DOHH2 (cell line): ENCODE data around the gene VASP.

Experiments
- H3F3A ChIP-seq: fragments of 200-600 bp; sonication (generic), shearing (Covaris generic); 2 replicates; pipeline ENCODE4 v1.6.0; 2016; ENCODE audit warnings: antibody characterized with exemption, mild to moderate bottlenecking; ENCODE audit not compliant: control insufficient read depth, insufficient read depth
- H3K27ac ChIP-seq: fragments of 200-600 bp; sonication (generic); 2 replicates; pipeline ENCODE4 v1.5.1; 2014; ENCODE audit warnings: low read depth, mild to moderate bottlenecking, low read length, moderate library complexity
- H3K27me3 ChIP-seq: fragments of 200-600 bp; sonication (generic); 2 replicates; pipeline ENCODE4 v1.6.1; 2014; ENCODE audit warnings: mild to moderate bottlenecking, low read length, mixed read lengths; ENCODE audit not compliant: control insufficient read depth
- H3K36me3 ChIP-seq: fragments of 200-600 bp; sonication (generic); 2 replicates; pipeline ENCODE4 v1.6.1; 2014; ENCODE audit warnings: mild to moderate bottlenecking, low read length, moderate library complexity, mixed read lengths; ENCODE audit not compliant: control insufficient read depth
- H3K4me1 ChIP-seq: fragments of 200-600 bp; sonication (generic); 2 replicates; pipeline ENCODE4 v1.6.1; 2014; ENCODE audit warnings: mild to moderate bottlenecking, low read length, mixed read lengths; ENCODE audit not compliant: control insufficient read depth
- H3K4me2 ChIP-seq: fragments of 200-600 bp; sonication (generic); 2 replicates; pipeline ENCODE4 v1.6.0; 2014; ENCODE audit warnings: mild to moderate bottlenecking, low read length, moderate library complexity
- H3K4me3 ChIP-seq: fragments of 200-600 bp; sonication (generic); 2 replicates; pipeline ENCODE4 v1.5.1; 2014; ENCODE audit warnings: mild to moderate bottlenecking, low read length, mixed read lengths
- H3K79me2 ChIP-seq: fragments of 200-600 bp; sonication (generic); 2 replicates; pipeline ENCODE4 v1.6.1; 2014; ENCODE audit warnings: mild to moderate bottlenecking, low read length, mixed read lengths; ENCODE audit not compliant: control insufficient read depth
- H3K9me2 ChIP-seq: fragments of 200-600 bp; sonication (generic); replicated peaks from 2 replicates; pipeline ENCODE4 v1.6.1; 2014; ENCODE audit warnings: mild to moderate bottlenecking, low read length, mixed read lengths; ENCODE audit not compliant: control insufficient read depth
- H3K9me3 ChIP-seq: fragments of 200-600 bp; sonication (generic); 2 replicates; pipeline ENCODE4 v1.6.1; 2014; ENCODE audit warnings: antibody characterized with exemption, low read length, mixed read lengths; ENCODE audit not compliant: control insufficient read depth, insufficient read depth
- H4K20me1 ChIP-seq: fragments of 200-600 bp; sonication (generic); 2 replicates; pipeline ENCODE4 v1.6.0; 2014; ENCODE audit warnings: low read depth, mild to moderate bottlenecking, antibody characterized with exemption, low read length, moderate library complexity; ENCODE audit not compliant: control insufficient read depth, insufficient read depth
- CTCF ChIP-seq: fragments of 200-600 bp; sonication (generic); IDR thresholded peaks from one replicate; pipeline ENCODE4 v1.5.1; 2014; ENCODE audit warnings: antibody characterized with exemption, mild to moderate bottlenecking, low read depth, low read length; ENCODE audit not compliant: poor library complexity, severe bottlenecking
- EZH2phosphoT487 ChIP-seq: fragments of 200-600 bp; sonication (generic); IDR thresholded peaks from 2 replicates; pipeline ENCODE4 v1.6.1; 2017; ENCODE audit warnings: borderline replicate concordance, mild to moderate bottlenecking, antibody characterized with exemption, low read length, moderate library complexity, mixed read lengths

VASP gene

DNA sequence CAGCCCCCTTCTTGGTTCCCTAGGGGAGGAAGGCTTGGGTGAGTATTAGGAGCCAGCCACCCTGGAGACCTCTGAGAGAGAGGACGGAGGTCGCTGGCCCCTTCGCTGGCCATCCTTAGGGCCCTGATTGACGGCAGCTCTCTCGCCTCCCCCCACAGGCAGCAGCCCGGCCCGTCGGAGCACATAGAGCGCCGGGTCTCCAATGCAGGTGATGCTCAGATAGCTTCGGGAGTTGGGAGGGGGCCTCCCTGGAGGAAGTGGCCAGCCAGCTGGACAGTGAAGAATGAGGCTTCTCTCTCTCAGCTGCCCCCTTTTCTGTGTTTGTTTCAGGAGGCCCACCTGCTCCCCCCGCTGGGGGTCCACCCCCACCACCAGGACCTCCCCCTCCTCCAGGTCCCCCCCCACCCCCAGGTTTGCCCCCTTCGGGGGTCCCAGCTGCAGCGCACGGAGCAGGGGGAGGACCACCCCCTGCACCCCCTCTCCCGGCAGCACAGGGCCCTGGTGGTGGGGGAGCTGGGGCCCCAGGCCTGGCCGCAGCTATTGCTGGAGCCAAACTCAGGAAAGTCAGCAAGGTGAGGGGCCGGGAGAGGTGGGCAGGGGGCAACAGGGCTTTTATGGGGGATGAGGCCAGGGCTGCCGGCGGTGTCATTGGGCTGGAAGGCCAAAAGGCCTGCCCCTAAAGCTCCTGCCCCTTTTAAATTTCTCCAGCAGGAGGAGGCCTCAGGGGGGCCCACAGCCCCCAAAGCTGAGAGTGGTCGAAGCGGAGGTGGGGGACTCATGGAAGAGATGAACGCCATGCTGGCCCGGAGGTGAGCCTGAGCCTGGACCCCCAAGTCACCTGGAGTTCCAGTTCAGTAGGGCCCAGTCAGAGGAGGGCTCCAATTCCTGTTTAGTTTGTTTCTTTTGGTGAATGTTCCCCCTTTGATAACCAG, 15.0 kb downstream of the VASP start:
- Histone ChIP-seq H3K36me3 (peaks cover 47% of the 10 kb centered on the region), H3K79me2 (no peaks in the 10 kb centered on the region), H3K4me1 (peaks cover 7% of the 10 kb centered on the region), H3K4me2 (no peak overlapping the region), H4K20me1 (no peaks in the 10 kb centered on the region), H3F3A (no peaks in the 10 kb centered on the region; the same call in 1 of the 2 replicates), H3K27ac (no peak overlapping the region), H3K9me3 (no peaks in the 10 kb centered on the region), H3K4me3 (no peak overlapping the region), H3K27me3 (no peaks in the 10 kb centered on the region), H3K9me2 (no peaks in the 10 kb centered on the region)
- TF ChIP-seq CTCF (no peak), EZH2phosphoT487 (no peak)

DNA sequence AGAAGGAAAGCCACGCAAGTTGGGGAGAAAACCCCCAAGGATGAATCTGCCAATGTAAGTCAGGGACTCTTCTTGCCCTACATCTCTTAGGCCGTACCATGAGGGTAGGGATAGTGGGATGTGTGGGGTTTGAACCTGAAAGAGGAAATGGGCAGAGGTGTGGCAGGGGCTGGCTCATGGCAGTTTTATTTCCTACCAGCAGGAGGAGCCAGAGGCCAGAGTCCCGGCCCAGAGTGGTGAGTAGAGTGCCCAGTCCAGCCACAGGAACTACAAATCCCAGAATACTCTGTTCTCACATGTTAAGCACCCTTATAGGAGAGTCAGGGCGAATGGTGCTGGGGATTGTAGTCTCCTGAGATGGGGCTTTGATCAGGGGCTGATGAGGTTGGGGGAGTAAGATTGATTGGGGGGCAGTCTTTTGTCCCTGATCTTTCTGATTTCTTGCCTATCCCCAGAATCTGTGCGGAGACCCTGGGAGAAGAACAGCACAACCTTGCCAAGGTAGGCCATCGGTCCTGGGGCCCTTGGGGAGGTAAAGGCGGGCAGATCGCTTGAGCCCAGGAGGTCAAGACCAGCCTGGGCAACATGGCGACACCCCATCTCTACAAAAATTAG, 16.5 kb downstream of the VASP start:
- Histone ChIP-seq H3K4me3 (no peak overlapping the region), H3K27me3 (no peaks in the 10 kb centered on the region), H3K9me2 (no peaks in the 10 kb centered on the region), H3F3A (no peaks in the 10 kb centered on the region; the same call in 1 of the 2 replicates), H3K9me3 (no peaks in the 10 kb centered on the region), H3K36me3 (peaks cover 48% of the 10 kb centered on the region), H3K27ac (no peak overlapping the region), H3K4me2 (no peak overlapping the region), H3K4me1 (peaks cover 7% of the 10 kb centered on the region), H4K20me1 (no peaks in the 10 kb centered on the region), H3K79me2 (no peaks in the 10 kb centered on the region)
- TF ChIP-seq EZH2phosphoT487 = no peak
- TF ChIP-seq CTCF = peak; percentile 97

DNA sequence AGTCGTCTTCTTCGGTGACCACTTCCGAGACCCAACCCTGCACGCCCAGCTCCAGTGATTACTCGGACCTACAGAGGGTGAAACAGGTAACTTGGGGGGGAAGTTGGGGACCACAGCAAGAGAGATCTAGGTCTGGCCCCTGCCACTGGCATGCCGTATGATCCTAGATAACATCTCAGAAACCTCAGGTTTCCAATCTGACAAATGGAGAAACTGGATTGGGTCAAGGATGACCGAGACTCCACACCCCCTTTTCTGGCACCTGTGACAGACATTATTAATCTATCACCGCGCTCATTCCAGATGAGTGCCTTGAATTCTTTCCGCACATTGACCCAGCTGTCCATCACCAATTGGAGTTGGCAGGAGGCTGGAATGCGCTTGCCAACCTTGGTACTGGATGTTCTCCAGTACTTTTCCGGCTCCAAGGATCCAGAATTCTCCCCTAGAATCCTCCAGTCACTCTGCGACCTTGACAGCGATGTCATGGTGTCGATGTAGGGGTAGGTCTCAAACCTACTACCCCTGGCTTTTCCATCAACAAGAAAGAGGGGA, 17.4 kb downstream of the VASP start:
- H3K36me3 ChIP-seq = peaks cover 48% of the 10 kb centered on the region
- peaks cover 7% of the 10 kb centered on the region for H3K4me1 ChIP-seq
- no peaks in the 10 kb centered on the region for H3K79me2 ChIP-seq
- no peak overlapping the region for H3K4me2 ChIP-seq
- no peaks in the 10 kb centered on the region for H3K9me2 ChIP-seq
- no peaks in the 10 kb centered on the region for H3K9me3 ChIP-seq
- H4K20me1 ChIP-seq = no peaks in the 10 kb centered on the region
- no peak overlapping the region for H3K4me3 ChIP-seq
- no peaks in the 10 kb centered on the region; the same call in 1 of the 2 replicates for H3F3A ChIP-seq
- H3K27me3 ChIP-seq = no peaks in the 10 kb centered on the region
- no peak overlapping the region for H3K27ac ChIP-seq
- TF ChIP-seq CTCF = no peak
- TF ChIP-seq EZH2phosphoT487 = no peak
